Panc1 (cell line): ENCODE results near the gene KDM5C. TPM values are rescaled to one million over a fixed set of nuclear protein-coding genes. Genes with fewer than 3 reads are reported as not detected.

Source experiments
- ATAC-seq: fragments of 200-7000 bp; cut with Tn5 transposase; 2 replicates; pipeline ENCODE4 v1.9.1; 2020; ENCODE audit warnings: mild to moderate bottlenecking, moderate library complexity
- BruUV-seq: library from RNA; stranded (reverse); fragments of 400-500 nt; replicated peaks from 2 replicates; lab custom pipeline; 2021; lab: Mats Ljungman, UMichigan
- CTCF ChIA-PET: fragments of 300-600 bp; sonication (Branson Sonifier 250); formaldehyde crosslinking; loops from one replicate; lab custom pipeline; 2022; ENCODE audit warnings: antibody characterized with exemption; lab: Charles Lee
- POLR2A ChIA-PET: fragments of 300-600 bp; sonication (Branson Sonifier 250); formaldehyde crosslinking; loops from one replicate; lab custom pipeline; 2022; ENCODE audit warnings: antibody characterized with exemption; lab: Charles Lee
- DNase-seq: peaks from one replicate; pipeline ENCODE4 v3.0.0-alpha.2; 2010; ENCODE audit warnings: low read depth, low spot score
- H3K27ac ChIP-seq: 2 replicates; pipeline ENCODE4 v1.5.1; 2011; ENCODE audit warnings: mild to moderate bottlenecking, low read length, inconsistent platforms
- H3K27me3 ChIP-seq: fragments of 200-500 bp; sonication (Bioruptor generic); 2 replicates; pipeline ENCODE4 v1.6.0; 2014; ENCODE audit warnings: low read length, inconsistent platforms; ENCODE audit not compliant: control insufficient read depth, insufficient read depth
- H3K36me3 ChIP-seq: fragments of 200-500 bp; sonication (Bioruptor generic); 2 replicates; pipeline ENCODE4 v1.5.1; 2014; ENCODE audit warnings: inconsistent platforms, mild to moderate bottlenecking, low read length, moderate library complexity; ENCODE audit not compliant: control insufficient read depth, insufficient read depth
- H3K4me1 ChIP-seq: 2 replicates; pipeline ENCODE4 v1.5.1; 2011; ENCODE audit warnings: inconsistent platforms, mild to moderate bottlenecking, low read length, moderate library complexity; ENCODE audit not compliant: control insufficient read depth, insufficient read depth
- H3K4me3 ChIP-seq, 2 experiments: 2 replicates each; pipeline ENCODE4 v1.5.1; 2011 to 2012; ENCODE audit warnings: low read depth in 2 of 2, low read length in 2 of 2, mild to moderate bottlenecking in 2 of 2, inconsistent platforms in 1 of 2, moderate library complexity in 1 of 2
- H3K9me3 ChIP-seq: fragments of 200-500 bp; sonication (Bioruptor generic); 2 replicates; pipeline ENCODE4 v1.5.1; 2014; ENCODE audit warnings: low read depth, mild to moderate bottlenecking, inconsistent platforms, low read length, moderate library complexity; ENCODE audit not compliant: control insufficient read depth, insufficient read depth
- POLR2AphosphoS5 ChIP-seq: IDR thresholded peaks from 2 replicates; pipeline ENCODE4 v1.6.1; 2012; ENCODE audit warnings: mild to moderate bottlenecking, low read depth, low read length, moderate library complexity
- SIN3A ChIP-seq: IDR thresholded peaks from 2 replicates; pipeline ENCODE4 v1.6.1; 2012; ENCODE audit warnings: low read depth, mild to moderate bottlenecking, low read length, moderate library complexity, borderline replicate concordance; ENCODE audit not compliant: insufficient read depth
- TCF7L2 ChIP-seq: IDR thresholded peaks from 2 replicates; pipeline ENCODE4 v1.6.1; 2011; ENCODE audit warnings: mild to moderate bottlenecking, low read depth, low read length, inconsistent platforms
- in situ Hi-C: cut with HindIII; loops from 2 replicates; pipeline ENCODE4 v1.10.0; 2016; ENCODE audit warnings: low sequenced_read_pairs, low pct_unique_long_range_greater_than_20kb
- intact Hi-C: fragments of 100-400 bp; cut with micrococcal nuclease; formaldehyde crosslinking; loops from one replicate; pipeline ENCODE4 v1.10.0; 2022; ENCODE audit not compliant: unreplicated experiment
- total RNA-seq: library from RNA; stranded (reverse); gene quantifications from one replicate; pipeline ENCODE4 v1.2.1, GENCODE V29; 2021; ENCODE audit not compliant: unreplicated experiment
- TF ChIP-seq, protein P1 (sequence below), 2 experiments: IDR thresholded peaks; 2 replicates each; pipeline ENCODE4 v1.6.1; 2011 to 2012; ENCODE audit warnings: low read depth in 2 of 2, control low read depth in 1 of 2, low read length in 1 of 2, mild to moderate bottlenecking in 1 of 2, moderate library complexity in 1 of 2; ENCODE audit not compliant: insufficient read depth in 1 of 2
- TF ChIP-seq, protein P2 (sequence below): fragments of 450-650 bp; IDR thresholded peaks from 2 replicates; pipeline ENCODE4 v1.5.1; 2017; ENCODE audit warnings: mild to moderate bottlenecking

KDM5C gene
- total RNA-seq, 1 experiment from 2014 or later = 104 TPM

DNA sequence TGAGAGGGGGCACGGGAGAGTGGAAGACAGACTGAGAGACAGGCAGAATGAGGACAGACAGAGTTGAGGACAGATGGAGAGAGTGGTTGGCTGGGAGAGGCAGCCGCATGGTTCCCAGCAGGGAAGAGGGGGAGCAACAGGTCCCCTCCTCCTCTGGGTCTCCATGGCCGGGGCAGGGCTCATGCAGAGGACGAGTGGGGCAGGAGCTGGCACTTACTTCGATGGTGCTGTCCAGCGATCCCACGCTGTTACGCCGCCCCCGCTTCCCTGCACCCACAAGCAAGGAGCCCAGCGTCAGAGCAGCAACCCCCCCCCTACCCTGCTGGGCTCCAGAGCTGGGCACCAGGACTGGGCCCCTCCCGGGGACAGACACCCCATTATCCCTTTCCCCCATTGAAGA lies 10.6 kb upstream of the KDM5C start:
- DNase-seq (no peak), ATAC-seq (no peak)
- in situ Hi-C loops = no loop called here
- Histone ChIP-seq H3K4me1 (no peaks in the 10 kb centered on the region), H3K4me3 (no peak overlapping the region), H3K27ac (no peak overlapping the region), H3K27me3 (no peaks in the 10 kb centered on the region), H3K9me3 (no peaks in the 10 kb centered on the region), H3K36me3 (no peaks in the 10 kb centered on the region)
- intact Hi-C loops = no loop called here
- TF ChIP-seq, protein P1, sequence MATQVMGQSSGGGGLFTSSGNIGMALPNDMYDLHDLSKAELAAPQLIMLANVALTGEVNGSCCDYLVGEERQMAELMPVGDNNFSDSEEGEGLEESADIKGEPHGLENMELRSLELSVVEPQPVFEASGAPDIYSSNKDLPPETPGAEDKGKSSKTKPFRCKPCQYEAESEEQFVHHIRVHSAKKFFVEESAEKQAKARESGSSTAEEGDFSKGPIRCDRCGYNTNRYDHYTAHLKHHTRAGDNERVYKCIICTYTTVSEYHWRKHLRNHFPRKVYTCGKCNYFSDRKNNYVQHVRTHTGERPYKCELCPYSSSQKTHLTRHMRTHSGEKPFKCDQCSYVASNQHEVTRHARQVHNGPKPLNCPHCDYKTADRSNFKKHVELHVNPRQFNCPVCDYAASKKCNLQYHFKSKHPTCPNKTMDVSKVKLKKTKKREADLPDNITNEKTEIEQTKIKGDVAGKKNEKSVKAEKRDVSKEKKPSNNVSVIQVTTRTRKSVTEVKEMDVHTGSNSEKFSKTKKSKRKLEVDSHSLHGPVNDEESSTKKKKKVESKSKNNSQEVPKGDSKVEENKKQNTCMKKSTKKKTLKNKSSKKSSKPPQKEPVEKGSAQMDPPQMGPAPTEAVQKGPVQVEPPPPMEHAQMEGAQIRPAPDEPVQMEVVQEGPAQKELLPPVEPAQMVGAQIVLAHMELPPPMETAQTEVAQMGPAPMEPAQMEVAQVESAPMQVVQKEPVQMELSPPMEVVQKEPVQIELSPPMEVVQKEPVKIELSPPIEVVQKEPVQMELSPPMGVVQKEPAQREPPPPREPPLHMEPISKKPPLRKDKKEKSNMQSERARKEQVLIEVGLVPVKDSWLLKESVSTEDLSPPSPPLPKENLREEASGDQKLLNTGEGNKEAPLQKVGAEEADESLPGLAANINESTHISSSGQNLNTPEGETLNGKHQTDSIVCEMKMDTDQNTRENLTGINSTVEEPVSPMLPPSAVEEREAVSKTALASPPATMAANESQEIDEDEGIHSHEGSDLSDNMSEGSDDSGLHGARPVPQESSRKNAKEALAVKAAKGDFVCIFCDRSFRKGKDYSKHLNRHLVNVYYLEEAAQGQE (IDR thresholded peaks at IDR 0.05; ENCODE audit: insufficient read depth in 1 of 2, low read depth in 2 of 2, low read length in 1 of 2) = no peak
- TF ChIP-seq, protein P2, sequence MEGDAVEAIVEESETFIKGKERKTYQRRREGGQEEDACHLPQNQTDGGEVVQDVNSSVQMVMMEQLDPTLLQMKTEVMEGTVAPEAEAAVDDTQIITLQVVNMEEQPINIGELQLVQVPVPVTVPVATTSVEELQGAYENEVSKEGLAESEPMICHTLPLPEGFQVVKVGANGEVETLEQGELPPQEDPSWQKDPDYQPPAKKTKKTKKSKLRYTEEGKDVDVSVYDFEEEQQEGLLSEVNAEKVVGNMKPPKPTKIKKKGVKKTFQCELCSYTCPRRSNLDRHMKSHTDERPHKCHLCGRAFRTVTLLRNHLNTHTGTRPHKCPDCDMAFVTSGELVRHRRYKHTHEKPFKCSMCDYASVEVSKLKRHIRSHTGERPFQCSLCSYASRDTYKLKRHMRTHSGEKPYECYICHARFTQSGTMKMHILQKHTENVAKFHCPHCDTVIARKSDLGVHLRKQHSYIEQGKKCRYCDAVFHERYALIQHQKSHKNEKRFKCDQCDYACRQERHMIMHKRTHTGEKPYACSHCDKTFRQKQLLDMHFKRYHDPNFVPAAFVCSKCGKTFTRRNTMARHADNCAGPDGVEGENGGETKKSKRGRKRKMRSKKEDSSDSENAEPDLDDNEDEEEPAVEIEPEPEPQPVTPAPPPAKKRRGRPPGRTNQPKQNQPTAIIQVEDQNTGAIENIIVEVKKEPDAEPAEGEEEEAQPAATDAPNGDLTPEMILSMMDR = no peak
- no peak for TF ChIP-seq SIN3A
- no peak for TF ChIP-seq POLR2AphosphoS5
- no peak for TF ChIP-seq TCF7L2
- ChIA-PET CTCF (no interaction called here), POLR2A (no interaction called here)
- BruUV-seq = no TSS peak

DNA sequence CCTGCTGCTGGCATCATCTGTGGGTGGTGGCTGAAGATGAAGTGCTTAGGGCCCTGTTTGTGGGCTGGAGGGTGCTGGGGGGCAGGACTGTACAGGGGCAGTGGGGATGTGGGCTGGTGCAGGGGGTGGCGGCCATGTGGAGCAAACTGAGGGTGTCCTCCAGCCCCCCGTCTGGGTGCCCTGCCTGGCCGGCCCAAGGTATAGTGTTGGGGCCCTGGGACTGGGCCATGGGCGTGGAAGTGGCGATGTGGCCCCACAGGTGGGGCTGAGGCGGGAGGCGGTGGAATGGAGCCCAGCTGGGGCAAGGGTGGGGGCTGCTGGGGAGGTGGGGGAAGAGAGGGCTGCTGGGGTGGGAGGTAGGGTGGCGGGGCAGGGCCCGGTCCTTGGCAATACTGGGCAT lies 9.5 kb upstream of the KDM5C start:
- Histone ChIP-seq H3K4me3 (no peak overlapping the region), H3K27me3 (no peaks in the 10 kb centered on the region), H3K36me3 (no peaks in the 10 kb centered on the region), H3K4me1 (no peaks in the 10 kb centered on the region), H3K27ac (no peak overlapping the region), H3K9me3 (no peaks in the 10 kb centered on the region)
- CTCF ChIA-PET = no interaction called here
- intact Hi-C loops (no loop called here), in situ Hi-C loops (no loop called here)
- POLR2A ChIA-PET = no interaction called here
- DNase-seq (no peak), ATAC-seq (no peak)
- BruUV-seq = no TSS peak
- TF ChIP-seq, protein P1 (IDR thresholded peaks at IDR 0.05; ENCODE audit: insufficient read depth in 1 of 2, low read depth in 2 of 2, low read length in 1 of 2) = no peak
- TF ChIP-seq POLR2AphosphoS5 (no peak), SIN3A (no peak)
- TF ChIP-seq, protein P2 = no peak
